ENCODE data around the gene RPUSD2. TPM values are rescaled to one million over a fixed set of nuclear protein-coding genes. Genes with fewer than 3 reads are reported as not detected.

RPUSD2 gene
- total and polyA plus RNA-seq, 2 experiments from 2014 or later, result 22.0 to 25.5 TPM

GRCh38 chr15:40593165-40593564, 24.1 kb downstream of the RPUSD2 start (continued):
- TF ChIP-seq ZNF462 (CRISPR knock-in tag; IDR thresholded peaks at IDR 0.05) (no peak), STAT1 (IDR thresholded peaks at IDR 0.05; ENCODE audit: unreplicated experiment) (no peak), POLR2AphosphoS5 (IDR thresholded peaks at IDR 0.05; ENCODE audit: low read depth) (no peak), CREB1 (CRISPR knock-in tag; IDR thresholded peaks at IDR 0.05; ENCODE audit: low read depth) (no peak)

- H3K27me3 ChIP-seq (ENCODE audit: insufficient read depth), result no peaks in the 10 kb centered on the region
- H3K9me3 Mint-ChIP-seq, result peaks cover 5% of the 10 kb centered on the region
- TF ChIP-seq ETS1 (IDR thresholded peaks at IDR 0.05) (peak; percentile 46; the same call in 1 of the 2 replicates), CREB1 (CRISPR knock-in tag; IDR thresholded peaks at IDR 0.05; ENCODE audit: low read depth) (peak; percentile 92), ZNF462 (CRISPR knock-in tag; IDR thresholded peaks at IDR 0.05) (no peak)
Measured at GRCh38 chr15:40593588-40594428, 24.7 kb downstream of the RPUSD2 start, which contains the start of gene KNL1. Gene KNL1, plus strand, starts transcription at chr15:40594249. Its CDS starts 8,683 bp downstream, at chr15:40602932.

More at GRCh38 chr15:40593588-40594428, 24.7 kb downstream of the RPUSD2 start, which contains the start of gene KNL1:
- H3K36me3 Mint-ChIP-seq (ENCODE audit: low read depth), result peaks cover 3% of the 10 kb centered on the region; the same call in 1 of the 3 replicates
- peak within 1 kb of the TSS; percentile 100 for H3K27ac Mint-ChIP-seq
- peak within 1 kb of the TSS; percentile 98 for H3K4me3 Mint-ChIP-seq
- ATAC-seq (peak; percentile 71), DNase-seq (ENCODE audit: low spot score) (peak; percentile 92)
- no peaks in the 10 kb centered on the region for H3K9me2 ChIP-seq (ENCODE audit: insufficient read depth)
- no peaks in the 10 kb centered on the region for H3K36me3 ChIP-seq (ENCODE audit: insufficient read depth)
- peaks cover 24% of the 10 kb centered on the region for H3K4me1 Mint-ChIP-seq
- peak within 1 kb of the TSS; percentile 95 for H3K4me3 ChIP-seq
- H3K4me2 ChIP-seq, result peak within 1 kb of the TSS; percentile 99
- H3K4me1 ChIP-seq (ENCODE audit: insufficient read depth), result peaks cover 17% of the 10 kb centered on the region
- no peaks in the 10 kb centered on the region; the same call in 1 of the 2 replicates for H4K20me1 ChIP-seq (replicated peaks; ENCODE audit: insufficient read depth)
- peak within 1 kb of the TSS; percentile 94 for H3K27ac ChIP-seq (ENCODE audit: low read depth)
- peak within 1 kb of the TSS; percentile 77 for H2AFZ ChIP-seq
- H3F3A ChIP-seq (replicated peaks; ENCODE audit: low read depth), result peaks cover 7% of the 10 kb centered on the region; the same call in 1 of the 2 replicates
- peaks cover 39% of the 10 kb centered on the region for H3K79me2 ChIP-seq (replicated peaks; ENCODE audit: insufficient read depth)
- peaks cover 16% of the 10 kb centered on the region for H3K27me3 Mint-ChIP-seq (ENCODE audit: insufficient read depth, low read depth, poor library complexity)
